ENCODE data around the gene RERE. TPM values are rescaled to one million over a fixed set of nuclear protein-coding genes. Genes with fewer than 3 reads are reported as not detected.

Gene RERE
- total RNA-seq, 2 donors from 2014 or later, result 144 to 174 TPM

DNA sequence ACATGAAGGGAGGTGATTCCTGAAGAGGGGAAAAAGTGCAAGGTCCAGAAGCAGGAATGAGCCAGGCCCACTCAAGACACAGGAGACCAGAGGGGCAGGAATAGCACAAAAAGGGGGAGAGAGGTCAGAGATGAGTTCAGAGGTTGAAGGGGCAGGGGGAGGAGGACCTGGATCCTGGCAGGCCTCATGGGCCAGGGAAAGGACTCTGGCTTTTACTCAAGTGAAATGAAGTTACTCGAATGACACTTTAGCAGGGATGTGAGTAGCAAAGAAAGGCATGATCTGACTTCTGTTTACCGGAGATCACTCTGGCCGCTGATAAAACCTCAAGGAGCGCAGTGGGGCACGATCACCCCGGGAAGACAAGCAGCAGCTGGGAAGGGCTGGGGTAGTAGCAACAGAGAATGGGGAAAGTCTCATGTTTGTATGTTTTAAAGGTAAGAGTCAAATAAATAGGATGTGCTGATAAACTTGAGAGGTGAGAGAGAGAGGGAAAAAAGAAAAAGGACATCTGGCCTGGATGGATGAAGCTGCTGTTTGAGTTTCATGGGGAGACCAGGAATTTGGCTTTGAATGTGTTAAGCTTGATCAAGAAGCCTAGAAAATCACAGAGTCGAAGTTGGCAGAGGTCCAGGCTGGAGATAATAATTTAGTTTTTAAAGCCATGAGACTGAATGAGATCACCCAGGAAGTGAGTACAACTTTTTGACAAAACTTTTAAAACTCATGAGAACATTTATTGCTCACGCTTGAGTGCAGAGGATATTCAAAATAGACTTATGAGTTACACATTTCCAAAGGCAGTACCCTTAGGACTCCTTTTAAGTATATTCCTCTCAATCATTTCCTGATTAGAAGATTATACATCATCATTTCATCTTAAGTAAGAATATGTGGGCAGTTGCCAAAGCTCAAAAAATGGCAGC, 156.0 kb downstream of the RERE start:
- H3K36me3 ChIP-seq, result no peaks in the 10 kb centered on the region
- H3K9me3 ChIP-seq, result no peaks in the 10 kb centered on the region
- no peak for TF ChIP-seq CTCF (IDR thresholded peaks at IDR 0.05)
- H3K27me3 ChIP-seq (replicated peaks; ENCODE audit: insufficient read depth), result no peaks in the 10 kb centered on the region
- peak overlapping the region; percentile 91 to 93 for H3K27ac ChIP-seq
- peak overlapping the region; percentile 34 for H3K4me3 ChIP-seq
- DNase-seq (ENCODE audit: low spot score) (peak; percentile 36), ATAC-seq (ENCODE audit: insufficient number of reproducible peaks, low FRiP score, low read depth) (peak; percentile 63)
- peaks cover 31 to 60% of the 10 kb centered on the region in 2 donors for H3K4me1 ChIP-seq (ENCODE audit: control insufficient read depth in 1 of 2, low read depth in 2 of 2)

- TF ChIP-seq CTCF (IDR thresholded peaks at IDR 0.05), result no peak
- DNase-seq (ENCODE audit: low spot score) (peak; percentile 14), ATAC-seq (ENCODE audit: insufficient number of reproducible peaks, low FRiP score, low read depth) (peak; percentile 68)
- Histone ChIP-seq H3K27ac (peak overlapping the region; percentile 91 to 93), H3K27me3 (replicated peaks; ENCODE audit: insufficient read depth) (no peaks in the 10 kb centered on the region), H3K4me1 (ENCODE audit: control insufficient read depth in 1 of 2, low read depth in 2 of 2) (peaks cover 31 to 52% of the 10 kb centered on the region in 2 donors), H3K9me3 (no peaks in the 10 kb centered on the region), H3K36me3 (no peaks in the 10 kb centered on the region), H3K4me3 (peak overlapping the region; percentile 34)
Measured at GRCh38 chr1:8660411-8660828, 157.0 kb downstream of the RERE start.

- peaks cover 31 to 52% of the 10 kb centered on the region in 2 donors for H3K4me1 ChIP-seq (ENCODE audit: control insufficient read depth in 1 of 2, low read depth in 2 of 2)
- ATAC-seq (ENCODE audit: insufficient number of reproducible peaks, low FRiP score, low read depth) (no peak), DNase-seq (ENCODE audit: low spot score) (no peak)
- H3K4me3 ChIP-seq, result no peak overlapping the region
- TF ChIP-seq CTCF (IDR thresholded peaks at IDR 0.05), result no peak
- H3K27me3 ChIP-seq (replicated peaks; ENCODE audit: insufficient read depth), result no peaks in the 10 kb centered on the region
- H3K27ac ChIP-seq, result peak overlapping the region in 1 of 2 donors; percentile 48
- no peaks in the 10 kb centered on the region for H3K36me3 ChIP-seq
- no peaks in the 10 kb centered on the region for H3K9me3 ChIP-seq
Measured at GRCh38 chr1:8659593-8659992, 157.8 kb downstream of the RERE start.

DNA sequence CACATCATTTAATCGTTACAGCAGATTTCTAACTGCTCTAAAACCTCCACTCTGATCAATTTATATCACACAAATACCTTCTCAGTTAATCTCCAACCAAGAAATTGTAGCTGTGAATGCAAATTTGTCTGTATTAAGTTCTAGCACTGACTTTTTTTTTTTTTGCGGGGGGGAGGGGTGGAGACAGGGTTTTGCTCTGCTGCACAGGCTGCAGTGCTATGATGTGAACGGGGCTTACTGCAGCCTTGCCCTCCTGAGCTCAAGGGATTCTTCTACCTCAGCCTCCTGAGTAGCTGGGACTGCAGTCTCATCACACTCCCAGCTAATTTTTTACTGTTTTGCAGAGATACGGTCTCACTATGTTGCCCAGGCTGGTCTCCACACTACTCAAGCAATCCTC, 163.6 kb downstream of the RERE start:
- Histone ChIP-seq H3K27me3 (replicated peaks; ENCODE audit: insufficient read depth) (no peaks in the 10 kb centered on the region), H3K27ac (no peak overlapping the region), H3K4me1 (ENCODE audit: control insufficient read depth in 1 of 2, low read depth in 2 of 2) (peaks cover 0 to 22% of the 10 kb centered on the region in 2 donors), H3K36me3 (no peaks in the 10 kb centered on the region), H3K4me3 (no peak overlapping the region), H3K9me3 (no peaks in the 10 kb centered on the region)
- no peak for DNase-seq (ENCODE audit: low spot score)
- no peak for TF ChIP-seq CTCF (IDR thresholded peaks at IDR 0.05)
- no peak for ATAC-seq (ENCODE audit: insufficient number of reproducible peaks, low FRiP score, low read depth)

GRCh38 chr1:8652467-8653046, 164.9 kb downstream of the RERE start:
- no peak for ATAC-seq (ENCODE audit: insufficient number of reproducible peaks, low FRiP score, low read depth)
- Histone ChIP-seq H3K36me3 (no peaks in the 10 kb centered on the region), H3K9me3 (no peaks in the 10 kb centered on the region), H3K4me1 (ENCODE audit: control insufficient read depth in 1 of 2, low read depth in 2 of 2) (peaks cover 0 to 17% of the 10 kb centered on the region in 2 donors), H3K27ac (no peak overlapping the region), H3K4me3 (no peak overlapping the region), H3K27me3 (replicated peaks; ENCODE audit: insufficient read depth) (no peaks in the 10 kb centered on the region)
- DNase-seq (ENCODE audit: low spot score), result no peak
- TF ChIP-seq CTCF (IDR thresholded peaks at IDR 0.05), result no peak
